Fibroblast of lung (primary cell): Measurements from ENCODE around the gene MCRS1. TPM values are rescaled to one million over a fixed set of nuclear protein-coding genes. Genes with fewer than 3 reads are reported as not detected.
A peak's percentile ranks its signal among the peaks of the same experiment; 100 is the strongest.
"Not testable (repeated sequence)": the region's sequence is repeated elsewhere in the genome, so short reads cannot be mapped to it uniquely, and the experiment has no call there.

ENCODE experiments used
- DNase-seq, 2 donors: peaks; one replicate each; pipeline versions ENCODE4 v3.0.0 to v3.0.0-alpha.2; 2010; ENCODE audit warnings: low read depth in 2 of 2
- H2AFZ ChIP-seq: 2 replicates; pipeline ENCODE4 v1.5.1; 2012; ENCODE audit warnings: low read length, control low read depth, inconsistent platforms
- H3K27ac ChIP-seq: 2 replicates; pipeline ENCODE4 v1.5.1; 2011; ENCODE audit warnings: low read length, control low read depth; ENCODE audit not compliant: insufficient read depth
- H3K27me3 ChIP-seq: 2 replicates; pipeline ENCODE4 v1.5.1; 2011; ENCODE audit warnings: mild to moderate bottlenecking, low read length; ENCODE audit not compliant: control insufficient read depth, insufficient read depth
- H3K36me3 ChIP-seq: 2 replicates; pipeline ENCODE4 v1.5.1; 2011; ENCODE audit warnings: low read length; ENCODE audit not compliant: control insufficient read depth, insufficient read depth
- H3K4me1 ChIP-seq: 2 replicates; pipeline ENCODE4 v1.5.1; 2011; ENCODE audit warnings: low read length; ENCODE audit not compliant: control insufficient read depth, insufficient read depth; ENCODE audit errors: extremely low read depth
- H3K4me2 ChIP-seq: 2 replicates; pipeline ENCODE4 v1.5.1; 2011; ENCODE audit warnings: low read length, control low read depth; ENCODE audit not compliant: insufficient read depth; ENCODE audit errors: extremely low read depth
- H3K4me3 ChIP-seq, 4 experiments: fragments of 200-600 bp in 1 of 4; sonication (generic) in 1 of 4; replicated peaks in 1 of 4; 2 replicates each; pipeline ENCODE4 v1.5.1; 2011 to 2016; ENCODE audit warnings: low read length in 4 of 4, low read depth in 3 of 4, mild to moderate bottlenecking in 3 of 4, control low read depth in 2 of 4, inconsistent platforms in 1 of 4, mixed read lengths in 1 of 4; ENCODE audit not compliant: insufficient read depth in 1 of 4; ENCODE audit errors: control extremely low read depth in 1 of 4
- H3K79me2 ChIP-seq: 2 replicates; pipeline ENCODE4 v1.5.1; 2012; ENCODE audit warnings: mild to moderate bottlenecking, low read length, inconsistent platforms; ENCODE audit not compliant: control insufficient read depth, insufficient read depth
- H3K9ac ChIP-seq: 2 replicates; pipeline ENCODE4 v1.5.1; 2011; ENCODE audit warnings: mild to moderate bottlenecking, low read length, control low read depth; ENCODE audit not compliant: insufficient read depth
- H3K9me3 ChIP-seq: 2 replicates; pipeline ENCODE4 v1.5.1; 2012; ENCODE audit warnings: low read depth, low read length; ENCODE audit not compliant: control insufficient read depth, insufficient read depth
- H4K20me1 ChIP-seq: 2 replicates; pipeline ENCODE4 v1.5.1; 2011; ENCODE audit warnings: low read length; ENCODE audit not compliant: control insufficient read depth, insufficient read depth; ENCODE audit errors: extremely low read depth
- CTCF ChIP-seq, 2 donors: IDR thresholded peaks in 1 of 2; conservative IDR thresholded peaks in 1 of 2; 1 replicate in 1 of 2; 2 replicates in 1 of 2; pipeline ENCODE4 v1.5.1; 2011 to 2012; ENCODE audit warnings: low read length in 2 of 2, control low read depth in 1 of 2, inconsistent platforms in 1 of 2, low read depth in 1 of 2, mild to moderate bottlenecking in 1 of 2
- EZH2 ChIP-seq: IDR thresholded peaks from 2 replicates; pipeline ENCODE4 v1.5.1; 2012; ENCODE audit warnings: low read length, control low read depth, mild to moderate bottlenecking; ENCODE audit errors: missing control alignments
- polyA plus RNA-seq, 2 donors: library from polyadenylated mRNA; depleted of rRNA in 1 of 2; stranded (reverse) in 1 of 2; unstranded in 1 of 2; fragments of >200 nt; gene quantifications; 2 replicates each; pipeline ENCODE4 v1.2.1, GENCODE V29; 2011 to 2012; ENCODE audit warnings: missing spikeins in 1 of 2
- total RNA-seq: library from RNA; depleted of rRNA; stranded (reverse); fragments of >200 nt; gene quantifications from 2 replicates; pipeline ENCODE4 v1.2.1, GENCODE V29; 2014

MCRS1 gene
- total and polyA plus RNA-seq, 2 donors (not counting 1 experiment from before 2014, with no cell fraction given): 51.1 to 52.2 TPM

DNA sequence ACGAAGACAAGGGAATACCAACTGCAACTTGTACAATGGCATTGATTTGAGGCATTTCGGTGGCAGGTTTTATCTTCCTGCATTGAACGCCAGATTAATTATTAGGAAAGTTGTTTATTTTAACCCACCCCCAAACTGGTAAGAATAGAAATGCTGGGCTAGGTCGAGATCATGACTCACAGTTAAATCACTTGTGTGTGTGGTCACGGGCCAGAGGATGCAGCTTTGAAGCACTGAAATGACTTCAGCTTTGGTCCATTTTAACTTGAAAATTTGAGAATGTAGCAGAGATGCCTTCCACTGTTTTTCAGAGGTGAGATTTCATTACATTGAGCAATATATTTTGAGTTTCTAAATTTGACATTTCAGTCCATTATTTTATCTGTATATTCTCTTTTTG, 52.7 kb downstream of the MCRS1 start:
- H3K4me3 ChIP-seq: no peak overlapping the region
- peak overlapping the region; percentile 13 for H3K4me2 ChIP-seq
- no peaks in the 10 kb centered on the region for H3K9me3 ChIP-seq
- no peaks in the 10 kb centered on the region for H3K36me3 ChIP-seq
- TF ChIP-seq CTCF (conservative IDR thresholded peaks at IDR 0.05 in 1 of 2, IDR thresholded peaks at IDR 0.05 in 1 of 2; ENCODE audit: low read depth in 1 of 2, low read length in 2 of 2) (no peak), EZH2 (no peak)
- H3K79me2 ChIP-seq: no peaks in the 10 kb centered on the region
- H3K9ac ChIP-seq: no peak overlapping the region
- peak; percentile 83 to 91 for DNase-seq
- H4K20me1 ChIP-seq: no peaks in the 10 kb centered on the region
- peaks cover 5% of the 10 kb centered on the region for H3K4me1 ChIP-seq
- no peaks in the 10 kb centered on the region for H3K27me3 ChIP-seq
- no peak overlapping the region for H2AFZ ChIP-seq
- peak overlapping the region; percentile 44 for H3K27ac ChIP-seq

- no peaks in the 10 kb centered on the region for H3K79me2 ChIP-seq
- H3K9me3 ChIP-seq: no peaks in the 10 kb centered on the region
- no peaks in the 10 kb centered on the region for H3K36me3 ChIP-seq
- H3K27ac ChIP-seq: no peak overlapping the region
- H3K4me1 ChIP-seq: peaks cover 4% of the 10 kb centered on the region
- H3K4me3 ChIP-seq: no peak overlapping the region
- H2AFZ ChIP-seq: no peak overlapping the region
- no peak for DNase-seq
- TF ChIP-seq EZH2: no peak
- no peak for TF ChIP-seq CTCF (conservative IDR thresholded peaks at IDR 0.05 in 1 of 2, IDR thresholded peaks at IDR 0.05 in 1 of 2; ENCODE audit: low read depth in 1 of 2, low read length in 2 of 2)
- H3K9ac ChIP-seq: no peak overlapping the region
- no peaks in the 10 kb centered on the region for H4K20me1 ChIP-seq
- no peak overlapping the region for H3K4me2 ChIP-seq
- H3K27me3 ChIP-seq: no peaks in the 10 kb centered on the region
Observed at GRCh38 chr12:49512546-49512945, 55.4 kb downstream of the MCRS1 start.

DNA sequence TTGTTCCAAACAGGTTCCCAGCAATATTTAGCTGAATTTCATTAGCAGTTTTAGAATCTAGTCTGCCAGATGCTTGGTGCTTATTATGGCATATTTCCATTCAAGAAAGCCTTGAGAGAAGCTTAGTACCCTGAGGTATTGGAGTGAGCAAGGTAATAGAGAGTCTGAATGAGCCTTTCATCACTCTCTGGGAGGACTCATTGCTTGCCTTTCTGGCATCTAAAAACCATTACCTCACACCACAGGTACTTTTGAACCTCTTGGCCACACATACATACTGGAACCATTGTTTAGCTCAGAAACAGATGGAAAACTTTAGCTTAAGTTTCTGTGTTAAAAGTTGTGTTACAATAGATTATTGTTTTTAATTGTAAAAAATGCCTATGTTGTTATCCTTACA, 56.5 kb downstream of the MCRS1 start:
- H3K4me2 ChIP-seq: no peak overlapping the region
- H3K27ac ChIP-seq: no peak overlapping the region
- H3K79me2 ChIP-seq: no peaks in the 10 kb centered on the region
- H3K27me3 ChIP-seq: no peaks in the 10 kb centered on the region
- H3K4me3 ChIP-seq: no peak overlapping the region
- no peak overlapping the region for H3K9ac ChIP-seq
- TF ChIP-seq CTCF (conservative IDR thresholded peaks at IDR 0.05 in 1 of 2, IDR thresholded peaks at IDR 0.05 in 1 of 2; ENCODE audit: low read depth in 1 of 2, low read length in 2 of 2): no peak
- no peak for TF ChIP-seq EZH2
- H3K9me3 ChIP-seq: no peaks in the 10 kb centered on the region
- peaks cover 4% of the 10 kb centered on the region for H3K4me1 ChIP-seq
- no peaks in the 10 kb centered on the region for H3K36me3 ChIP-seq
- no peaks in the 10 kb centered on the region for H4K20me1 ChIP-seq
- DNase-seq: peak in 1 of 2 donors; percentile 42
- H2AFZ ChIP-seq: no peak overlapping the region

- not testable (repeated sequence) for H3K4me1 ChIP-seq, DNase-seq, H4K20me1 ChIP-seq, H3K79me2 ChIP-seq, H3K4me2 ChIP-seq, H3K27ac ChIP-seq, H3K9me3 ChIP-seq, H3K27me3 ChIP-seq, H3K9ac ChIP-seq, H3K4me3 ChIP-seq, H2AFZ ChIP-seq, H3K36me3 ChIP-seq
Observed at GRCh38 chr12:49509681-49510080, 58.3 kb downstream of the MCRS1 start.
